HCT116 (cell line): ENCODE results near the gene NET1. TPM values are rescaled to one million over a fixed set of nuclear protein-coding genes. Genes with fewer than 3 reads are reported as not detected.

Experiments
- ATAC-seq: fragments of 200-7000 bp; cut with Tn5 transposase; 2 replicates; pipeline ENCODE4 v1.9.1; 2020; ENCODE audit warnings: mild to moderate bottlenecking, moderate library complexity
- BruUV-seq: library from RNA; stranded (reverse); fragments of 400-500 nt; replicated peaks from 2 replicates; lab custom pipeline; 2021; lab: Mats Ljungman, UMichigan
- CTCF ChIA-PET: fragments of 300-600 bp; sonication (Branson Sonifier 250); formaldehyde crosslinking; loops from one replicate; lab custom pipeline; 2021; ENCODE audit warnings: antibody characterized with exemption; lab: Charles Lee
- POLR2A ChIA-PET: fragments of 300-600, 350-600 bp; sonication (Branson Sonifier 250); formaldehyde crosslinking; loops from one replicate; lab custom pipeline; 2021; ENCODE audit warnings: antibody characterized with exemption; lab: Charles Lee
- RAD21 ChIA-PET, 2 experiments: fragments of 300-600 bp; sonication (Branson Sonifier 250); formaldehyde crosslinking; loops; one replicate each; lab custom pipeline; 2023; ENCODE audit warnings: low total read pairs in 2 of 2; ENCODE audit not compliant: uncharacterized antibody in 2 of 2, unreplicated experiment in 2 of 2, low non-redundant PET in 1 of 2; lab: Charles Lee
- DNase-seq: peaks from one replicate; pipeline ENCODE4 v3.0.0-alpha.2; 2010; ENCODE audit warnings: low read depth, low spot score
- H2AFZ ChIP-seq: fragments of 200-600 bp; shearing (Covaris generic), sonication (generic); 2 replicates; pipeline ENCODE4 v1.6.1; 2017; ENCODE audit warnings: low read depth, mixed run types, mixed read lengths, antibody characterized with exemption, low read length; ENCODE audit not compliant: poor library complexity, severe bottlenecking
- H3K27ac ChIP-seq: 2 replicates; pipeline ENCODE4 v1.5.1; 2012; ENCODE audit warnings: low read depth, low read length
- H3K27me3 ChIP-seq: fragments of 200-600 bp; sonication (generic); 2 replicates; pipeline ENCODE4 v1.6.1; 2016; ENCODE audit warnings: mixed run types, low read length, mixed read lengths; ENCODE audit not compliant: insufficient read depth
- H3K36me3 ChIP-seq, 2 experiments: fragments of 200-500 bp in 1 of 2; fragments of 200-600 bp in 1 of 2; sonication (Bioruptor generic) in 1 of 2; sonication (generic) in 1 of 2; 2 replicates each; pipeline versions ENCODE4 v1.5.1 to v1.6.1; 2014 to 2016; ENCODE audit warnings: low read length in 2 of 2, inconsistent platforms in 1 of 2, mixed read lengths in 1 of 2, mixed run types in 1 of 2; ENCODE audit not compliant: insufficient read depth in 2 of 2, control insufficient read depth in 1 of 2
- H3K4me1 ChIP-seq, 2 experiments: fragments of 200-600 bp in 1 of 2; sonication (generic) in 1 of 2; 2 replicates each; pipeline versions ENCODE4 v1.5.1 to v1.6.1; 2012 to 2017; ENCODE audit warnings: low read length in 2 of 2, inconsistent platforms in 1 of 2, mild to moderate bottlenecking in 1 of 2, mixed read lengths in 1 of 2, mixed run types in 1 of 2, moderate library complexity in 1 of 2; ENCODE audit not compliant: insufficient read depth in 2 of 2, control insufficient read depth in 1 of 2
- H3K4me2 ChIP-seq: fragments of 200-600 bp; sonication (generic); 2 replicates; pipeline ENCODE4 v1.6.1; 2017; ENCODE audit warnings: mixed run types, low read length, mixed read lengths
- H3K4me3 ChIP-seq, 2 experiments: fragments of 200-600 bp in 1 of 2; sonication (generic) in 1 of 2; replicated peaks in 1 of 2; 2 replicates each; pipeline ENCODE4 v1.5.1; 2011 to 2016; ENCODE audit warnings: low read length in 2 of 2, control low read depth in 1 of 2, low read depth in 1 of 2, mild to moderate bottlenecking in 1 of 2, mixed read lengths in 1 of 2, mixed run types in 1 of 2
- H3K79me2 ChIP-seq: fragments of 200-600 bp; sonication (generic); 2 replicates; pipeline ENCODE4 v1.6.1; 2017; ENCODE audit warnings: mild to moderate bottlenecking, mixed run types, low read length, moderate library complexity, mixed read lengths; ENCODE audit not compliant: insufficient read depth
- H3K9ac ChIP-seq: fragments of 200-600 bp; sonication (generic); 2 replicates; pipeline ENCODE4 v1.6.1; 2016; ENCODE audit warnings: low read length, mixed read lengths
- H3K9me2 ChIP-seq: fragments of 200-600 bp; sonication (generic), shearing (Covaris generic); 2 replicates; pipeline ENCODE4 v1.6.1; 2017; ENCODE audit warnings: mixed run types, mild to moderate bottlenecking, moderate library complexity; ENCODE audit not compliant: insufficient read depth
- H3K9me3 ChIP-seq, 2 experiments: fragments of 200-500 bp in 1 of 2; fragments of 200-600 bp in 1 of 2; sonication (Bioruptor generic) in 1 of 2; sonication (generic) in 1 of 2; 2 replicates each; pipeline ENCODE4 v1.6.1; 2014 to 2017; ENCODE audit warnings: low read length in 2 of 2, mixed read lengths in 2 of 2, inconsistent platforms in 1 of 2, low read depth in 1 of 2, mild to moderate bottlenecking in 1 of 2, mixed run types in 1 of 2, moderate library complexity in 1 of 2; ENCODE audit not compliant: control insufficient read depth in 1 of 2, insufficient read depth in 1 of 2
- H4K20me1 ChIP-seq: fragments of 200-600 bp; sonication (generic), shearing (Covaris generic); 2 replicates; pipeline ENCODE4 v1.6.1; 2017; ENCODE audit warnings: mixed run types, mild to moderate bottlenecking, moderate library complexity; ENCODE audit not compliant: insufficient read depth
- ELF1 ChIP-seq: IDR thresholded peaks from 2 replicates; pipeline ENCODE4 v1.6.1; 2012; ENCODE audit warnings: low read depth, borderline replicate concordance
- EZH2 ChIP-seq: fragments of 200-600 bp; sonication (generic); IDR thresholded peaks from 2 replicates; pipeline ENCODE4 v1.6.1; 2017; ENCODE audit warnings: antibody characterized with exemption, mixed run types
- EZH2phosphoT487 ChIP-seq: fragments of 200-600 bp; IDR thresholded peaks from 2 replicates; pipeline ENCODE4 v1.6.1; 2018; ENCODE audit warnings: antibody characterized with exemption, borderline replicate concordance
- JUND ChIP-seq: IDR thresholded peaks from 2 replicates; pipeline ENCODE4 v1.6.1; 2012
- POLR2A ChIP-seq: IDR thresholded peaks from 2 replicates; pipeline ENCODE4 v1.7.0; 2011; ENCODE audit warnings: borderline replicate concordance; ENCODE audit not compliant: insufficient read depth, insufficient read length; ENCODE audit errors: extremely low read depth
- REST ChIP-seq: IDR thresholded peaks from 2 replicates; pipeline ENCODE4 v1.6.1; 2012; ENCODE audit warnings: low read depth
- SP1 ChIP-seq: IDR thresholded peaks from 2 replicates; pipeline ENCODE4 v1.6.1; 2012; ENCODE audit warnings: low read depth
- ZNF274 ChIP-seq: fragments of 200-500 bp; sonication (Bioruptor generic); IDR thresholded peaks from 2 replicates; pipeline ENCODE4 v1.6.1; 2014; ENCODE audit warnings: mild to moderate bottlenecking, low read depth, low read length, inconsistent platforms
- intact Hi-C: fragments of 100-400 bp; cut with micrococcal nuclease; formaldehyde crosslinking; loops from 2 replicates; pipeline ENCODE4 v1.10.0; 2022
- total RNA-seq: library from RNA; stranded (reverse); gene quantifications from one replicate; pipeline ENCODE4 v1.2.1, GENCODE V29; 2021; ENCODE audit not compliant: unreplicated experiment
- TF ChIP-seq, protein P1 (sequence below): IDR thresholded peaks from 2 replicates; pipeline ENCODE4 v1.6.1; 2012
- TF ChIP-seq, protein P2 (sequence below), 3 experiments: fragments of 200-600 bp in 1 of 3; sonication (generic) in 1 of 3; IDR thresholded peaks in 2 of 3; conservative IDR thresholded peaks in 1 of 3; 2 replicates each; pipeline ENCODE4 v1.5.1; 2012 to 2017; ENCODE audit warnings: low read depth in 2 of 3, low read length in 2 of 3, antibody characterized with exemption in 1 of 3, borderline replicate concordance in 1 of 3, control low read depth in 1 of 3, mild to moderate bottlenecking in 1 of 3, mixed read lengths in 1 of 3, mixed run types in 1 of 3, moderate library complexity in 1 of 3; ENCODE audit not compliant: insufficient read depth in 1 of 3
- TF ChIP-seq, protein P3 (sequence below): IDR thresholded peaks from 2 replicates; pipeline ENCODE4 v1.6.1; 2012

Gene NET1
- total RNA-seq, 1 experiment from 2014 or later = 51.2 TPM

DNA sequence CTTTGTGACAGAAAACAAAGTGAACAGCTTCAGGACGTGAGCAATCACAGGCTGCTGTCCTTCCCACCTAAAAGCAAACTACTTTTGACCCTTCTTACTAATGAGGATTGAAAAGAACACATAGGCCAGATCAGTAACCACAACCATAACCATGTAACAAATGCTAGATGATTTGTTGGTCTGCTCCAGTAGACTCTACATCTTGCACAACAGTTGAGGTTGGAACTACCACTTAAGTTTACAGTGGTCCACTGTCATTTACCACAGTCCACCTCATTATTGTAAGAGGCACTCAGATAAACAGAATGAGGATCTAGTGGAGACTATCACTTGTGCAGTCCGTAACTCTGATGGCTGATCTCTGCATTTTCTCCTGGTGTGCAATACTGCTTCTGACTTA is 27.8 kb downstream of the NET1 start:
- POLR2A ChIA-PET = no interaction called here
- no peaks in the 10 kb centered on the region for H3K9me2 ChIP-seq
- CTCF ChIA-PET = no interaction called here

GRCh38 chr10:5441106-5441505 is 28.7 kb downstream of the NET1 start:
- no peak overlapping the region for H3K4me2 ChIP-seq
- RAD21 ChIA-PET = interaction anchor here (1.1 kb wide), 2 partner anchors 182 kb away, joined by 5 read pairs; no protein-coding TSS in a partner anchor
- H3K4me1 ChIP-seq = peaks cover 4 to 9% of the 10 kb centered on the region in 2 experiments
- DNase-seq = no peak
- intact Hi-C loops = loop anchor here (5.0 kb wide), 1 partner anchor 431 kb away; no protein-coding TSS in a partner anchor
- H3K36me3 ChIP-seq = no peaks in the 10 kb centered on the region
- H3K4me3 ChIP-seq = no peak overlapping the region
- H3K9me2 ChIP-seq = no peaks in the 10 kb centered on the region
- POLR2A ChIA-PET = interaction anchor here (1.6 kb wide), 1 partner anchor 182 kb away, joined by 4 read pairs; no protein-coding TSS in a partner anchor
- H3K9ac ChIP-seq = no peak overlapping the region
- H4K20me1 ChIP-seq = peaks cover 6% of the 10 kb centered on the region; the same call in 1 of the 2 replicates
- no TSS peak for BruUV-seq
- no peak for ATAC-seq
- CTCF ChIA-PET = interaction anchor here (6.7 kb wide), 1 partner anchor 182 kb away, joined by 59 read pairs; no protein-coding TSS in a partner anchor
- H3K27me3 ChIP-seq = no peaks in the 10 kb centered on the region
- no peak overlapping the region for H3K27ac ChIP-seq
- no peaks in the 10 kb centered on the region for H3K9me3 ChIP-seq
- H3K79me2 ChIP-seq = peaks cover 61% of the 10 kb centered on the region
- no peak overlapping the region for H2AFZ ChIP-seq
- TF ChIP-seq, protein P1, sequence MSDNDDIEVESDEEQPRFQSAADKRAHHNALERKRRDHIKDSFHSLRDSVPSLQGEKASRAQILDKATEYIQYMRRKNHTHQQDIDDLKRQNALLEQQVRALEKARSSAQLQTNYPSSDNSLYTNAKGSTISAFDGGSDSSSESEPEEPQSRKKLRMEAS = no peak
- no peak for TF ChIP-seq REST
- TF ChIP-seq EZH2 = no peak
- no peak for TF ChIP-seq ELF1
- no peak for TF ChIP-seq SP1
- TF ChIP-seq, protein P2, sequence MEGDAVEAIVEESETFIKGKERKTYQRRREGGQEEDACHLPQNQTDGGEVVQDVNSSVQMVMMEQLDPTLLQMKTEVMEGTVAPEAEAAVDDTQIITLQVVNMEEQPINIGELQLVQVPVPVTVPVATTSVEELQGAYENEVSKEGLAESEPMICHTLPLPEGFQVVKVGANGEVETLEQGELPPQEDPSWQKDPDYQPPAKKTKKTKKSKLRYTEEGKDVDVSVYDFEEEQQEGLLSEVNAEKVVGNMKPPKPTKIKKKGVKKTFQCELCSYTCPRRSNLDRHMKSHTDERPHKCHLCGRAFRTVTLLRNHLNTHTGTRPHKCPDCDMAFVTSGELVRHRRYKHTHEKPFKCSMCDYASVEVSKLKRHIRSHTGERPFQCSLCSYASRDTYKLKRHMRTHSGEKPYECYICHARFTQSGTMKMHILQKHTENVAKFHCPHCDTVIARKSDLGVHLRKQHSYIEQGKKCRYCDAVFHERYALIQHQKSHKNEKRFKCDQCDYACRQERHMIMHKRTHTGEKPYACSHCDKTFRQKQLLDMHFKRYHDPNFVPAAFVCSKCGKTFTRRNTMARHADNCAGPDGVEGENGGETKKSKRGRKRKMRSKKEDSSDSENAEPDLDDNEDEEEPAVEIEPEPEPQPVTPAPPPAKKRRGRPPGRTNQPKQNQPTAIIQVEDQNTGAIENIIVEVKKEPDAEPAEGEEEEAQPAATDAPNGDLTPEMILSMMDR (IDR thresholded peaks at IDR 0.05 in 2 of 3, conservative IDR thresholded peaks at IDR 0.05 in 1 of 3; ENCODE audit: borderline replicate concordance in 1 of 3, insufficient read depth in 1 of 3, low read depth in 2 of 3, low read length in 2 of 3) = no peak
- no peak for TF ChIP-seq POLR2A
- TF ChIP-seq JUND = no peak
- TF ChIP-seq EZH2phosphoT487 = no peak

More for the DNA sequence above, 27.8 kb downstream of the NET1 start:
- DNase-seq = no peak
- Histone ChIP-seq H2AFZ (no peak overlapping the region), H3K4me2 (no peak overlapping the region), H4K20me1 (peaks cover 6% of the 10 kb centered on the region; the same call in 1 of the 2 replicates), H3K4me1 (peaks cover 0 to 1% of the 10 kb centered on the region in 2 experiments; a peak in 2 of 4 replicates), H3K27me3 (no peaks in the 10 kb centered on the region), H3K9me3 (no peaks in the 10 kb centered on the region), H3K36me3 (no peaks in the 10 kb centered on the region), H3K27ac (no peak overlapping the region), H3K4me3 (no peak overlapping the region), H3K79me2 (peaks cover 59% of the 10 kb centered on the region), H3K9ac (no peak overlapping the region)
- ATAC-seq = no peak
- TF ChIP-seq EZH2phosphoT487 (no peak), EZH2 (no peak), ZNF274 (no peak)
- TF ChIP-seq, protein P1 = no peak
- TF ChIP-seq, protein P3, sequence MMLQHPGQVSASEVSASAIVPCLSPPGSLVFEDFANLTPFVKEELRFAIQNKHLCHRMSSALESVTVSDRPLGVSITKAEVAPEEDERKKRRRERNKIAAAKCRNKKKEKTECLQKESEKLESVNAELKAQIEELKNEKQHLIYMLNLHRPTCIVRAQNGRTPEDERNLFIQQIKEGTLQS = no peak
- BruUV-seq = no TSS peak
- RAD21 ChIA-PET = interaction anchor here (1.1 kb wide), 2 partner anchors 183 kb away, joined by 5 read pairs; no protein-coding TSS in a partner anchor
- intact Hi-C loops = loop anchor here (5.0 kb wide), 1 partner anchor 432 kb away; no protein-coding TSS in a partner anchor
